Mononuclear cell (primary cell): Measurements from ENCODE around the gene ZNF850. TPM values are rescaled to one million over a fixed set of nuclear protein-coding genes. Genes with fewer than 3 reads are reported as not detected.

Experiments used
- H3K27me3 ChIP-seq: 2 replicates; pipeline ENCODE4 v1.6.0; 2011; ENCODE audit warnings: low read length, control low read depth; ENCODE audit not compliant: insufficient read depth
- H3K4me1 ChIP-seq: 2 replicates; pipeline ENCODE4 v1.5.1; 2011; ENCODE audit warnings: mild to moderate bottlenecking, low read length, control low read depth; ENCODE audit not compliant: insufficient read depth
- H3K4me3 ChIP-seq: 2 replicates; pipeline ENCODE4 v1.5.1; 2011; ENCODE audit warnings: mild to moderate bottlenecking, low read length, moderate library complexity
- H3K9me3 ChIP-seq: 2 replicates; pipeline ENCODE4 v1.5.1; 2011; ENCODE audit warnings: low read depth, mild to moderate bottlenecking, control low read depth, low read length
- total RNA-seq: library from RNA; depleted of rRNA; stranded (reverse); fragments of >200 nt; gene quantifications from one replicate; pipeline ENCODE4 v1.2.3, GENCODE V29; 2012

ZNF850 gene
- total RNA-seq, 1 donor: 1.4 TPM

DNA sequence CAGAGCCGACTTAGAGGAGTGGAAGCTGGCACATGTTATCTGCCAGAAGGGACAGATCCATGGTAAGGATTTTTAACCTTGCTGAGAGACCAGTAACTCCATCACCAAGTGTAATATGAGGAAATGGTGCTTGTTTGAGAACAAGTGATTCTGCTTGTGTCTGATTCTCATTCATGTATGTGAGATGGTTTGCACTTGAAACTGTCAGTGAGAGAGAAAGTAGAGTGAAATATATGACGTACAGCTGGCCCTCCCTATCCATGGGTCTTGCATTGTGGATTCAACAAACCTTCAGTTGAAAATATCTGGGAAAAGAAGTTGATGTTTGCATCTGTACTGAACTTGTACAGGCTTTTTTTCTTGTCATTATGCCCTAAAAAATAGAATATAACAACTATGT, 104.0 kb downstream of the ZNF850 start:
- peaks cover 20% of the 10 kb centered on the region for H3K4me1 ChIP-seq
- H3K9me3 ChIP-seq: peaks cover 32% of the 10 kb centered on the region
- H3K4me3 ChIP-seq: no peak overlapping the region
- no peaks in the 10 kb centered on the region for H3K27me3 ChIP-seq

GRCh38 chr19:36665832-36666231, 106.8 kb downstream of the ZNF850 start:
- H3K9me3 ChIP-seq: peaks cover 31% of the 10 kb centered on the region
- peak overlapping the region; percentile 90 for H3K4me3 ChIP-seq
- H3K27me3 ChIP-seq: no peaks in the 10 kb centered on the region
- peaks cover 20% of the 10 kb centered on the region for H3K4me1 ChIP-seq

Other genes starting within 250 kb of the ZNF850 start
- 11.2 TPM for gene ZNF260, start 244.5 kb downstream of the ZNF850 start, total RNA-seq
- 23.6 TPM for gene ZNF529, start 199.5 kb downstream of the ZNF850 start, total RNA-seq
- gene ZNF382, start 167.5 kb downstream of the ZNF850 start, total RNA-seq: 5.5 TPM
- gene ZNF461, start 106.0 kb downstream of the ZNF850 start, total RNA-seq: 14.5 TPM
- gene ZNF567, start 85.2 kb downstream of the ZNF850 start, total RNA-seq: 15.0 TPM
- 1.8 TPM for gene ZNF790, start 65.6 kb upstream of the ZNF850 start, total RNA-seq
- 5.0 TPM for gene ZNF345, start 78.1 kb upstream of the ZNF850 start, total RNA-seq
- 3.9 TPM for gene ZNF829, start 143.5 kb upstream of the ZNF850 start, total RNA-seq
- 4.3 TPM for gene ZNF568, start 143.5 kb upstream of the ZNF850 start, total RNA-seq